ENCODE data around the gene CSNK2A3.
"Not testable (repeated sequence)": the region's sequence is repeated elsewhere in the genome, so short reads cannot be mapped to it uniquely, and the experiment has no call there.

Gene CSNK2A3

DNA sequence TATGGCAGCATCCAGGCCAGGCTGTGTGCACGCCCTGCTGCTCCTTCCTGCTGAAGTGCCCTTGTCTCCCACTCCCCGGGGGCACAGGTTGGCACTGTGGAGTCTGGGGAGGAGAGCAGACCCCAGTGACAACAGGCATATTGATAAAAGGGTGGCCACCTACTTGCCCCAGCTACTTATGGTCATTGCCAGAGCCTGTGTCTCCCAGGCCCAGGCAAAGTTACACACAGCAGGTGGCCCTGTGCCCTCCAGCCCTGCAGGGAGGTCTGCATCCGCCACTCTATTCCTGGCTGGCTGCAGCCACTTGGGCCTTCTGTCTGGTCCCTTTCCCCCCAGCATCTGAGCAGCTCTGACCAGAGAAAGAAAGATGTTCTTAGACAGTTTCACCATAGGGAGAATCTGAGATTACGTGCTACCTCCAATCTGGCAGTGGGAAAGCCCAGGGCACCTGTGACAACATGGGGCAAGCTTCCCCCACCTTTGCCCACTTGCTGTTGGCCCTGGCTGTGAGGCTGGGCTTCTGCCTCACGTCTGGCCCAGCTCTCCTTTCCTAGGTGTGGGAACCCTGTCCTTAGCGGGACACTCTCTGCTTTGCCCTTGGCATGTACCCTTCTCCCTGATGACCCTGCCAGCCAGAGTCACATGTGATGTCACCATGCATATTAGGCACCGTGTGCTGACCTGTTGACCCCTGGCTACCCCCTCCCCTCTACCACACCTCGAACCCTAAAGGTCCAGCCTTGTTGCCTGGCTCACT, 25.3 kb upstream of the CSNK2A3 start:
- DNase-seq: no peak

DNA sequence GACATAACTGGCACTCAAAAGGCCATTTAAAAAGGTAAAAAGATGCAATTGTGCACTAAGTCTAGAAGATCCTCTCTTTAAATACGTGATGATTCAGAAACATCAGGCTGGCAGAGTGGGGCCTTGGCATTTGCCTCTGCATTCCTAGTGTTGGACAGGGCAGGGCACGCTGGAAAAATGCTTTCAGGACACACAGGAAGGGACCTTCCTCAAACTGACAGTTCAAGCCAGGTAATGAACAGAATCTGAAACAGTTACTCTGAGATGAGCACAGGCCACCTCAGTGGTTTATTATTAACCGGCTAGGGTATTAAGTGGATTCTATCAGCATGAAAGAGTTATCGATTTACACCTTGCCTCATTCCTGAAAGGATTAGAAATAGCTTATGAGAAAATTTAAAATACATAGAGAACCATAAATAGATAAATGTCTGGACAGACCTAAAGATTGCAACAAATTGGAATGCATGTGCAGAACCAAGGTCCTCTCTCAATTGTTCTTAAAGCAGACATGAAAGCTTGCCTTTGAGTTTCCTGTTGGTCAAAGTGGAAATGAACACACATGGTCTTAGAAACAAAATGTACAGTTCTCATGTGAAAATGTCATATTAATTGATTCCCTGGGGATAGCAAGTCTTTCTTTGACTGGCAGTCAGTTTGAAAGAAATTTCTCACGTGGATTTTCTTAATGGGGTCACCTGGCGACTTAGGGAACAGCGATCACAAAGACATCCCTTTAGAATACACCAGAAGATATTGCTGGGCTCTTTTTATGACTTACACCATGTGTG, 21.5 kb upstream of the CSNK2A3 start:
- DNase-seq: no peak

DNA sequence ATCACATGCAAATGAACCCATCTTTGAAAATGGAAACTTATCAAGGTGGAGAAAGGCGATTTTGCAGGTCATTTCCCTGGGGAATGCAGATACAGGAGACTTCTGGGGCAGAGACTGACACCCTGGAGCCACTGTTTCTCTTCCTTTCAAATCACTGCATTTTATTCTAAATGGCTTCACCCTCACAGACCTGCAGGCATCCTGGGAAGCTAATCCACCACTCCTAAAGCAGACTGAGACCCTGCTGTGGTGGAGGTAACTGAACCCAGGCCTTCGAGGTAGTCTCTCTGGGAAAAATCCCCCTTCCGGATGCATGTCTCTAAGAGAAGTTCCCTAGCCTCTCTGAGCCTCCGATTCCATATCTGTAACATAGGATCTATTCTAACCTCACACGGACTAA, 20.9 kb upstream of the CSNK2A3 start:
- DNase-seq: no peak

DNA sequence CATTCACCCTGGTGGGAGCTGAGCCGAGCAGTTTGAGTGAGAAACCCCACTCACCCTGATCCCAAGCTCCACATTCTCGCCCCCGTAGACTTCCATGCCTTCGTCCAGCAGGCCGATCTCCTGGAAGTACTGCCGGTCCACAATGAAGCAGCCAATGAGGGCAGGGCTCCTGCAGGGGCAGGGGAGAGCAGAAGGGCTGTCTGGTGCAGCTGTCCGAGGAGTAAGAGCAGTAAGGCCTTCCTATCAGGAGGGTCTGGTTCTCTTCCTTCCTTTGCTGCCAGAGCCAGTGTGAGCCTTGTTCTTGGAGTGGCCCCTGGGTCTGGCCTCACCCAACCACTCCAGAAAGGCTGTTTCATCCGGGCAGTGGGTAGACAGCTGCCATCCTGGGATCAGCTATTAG, 19.4 kb upstream of the CSNK2A3 start:
- no peak for DNase-seq

DNA sequence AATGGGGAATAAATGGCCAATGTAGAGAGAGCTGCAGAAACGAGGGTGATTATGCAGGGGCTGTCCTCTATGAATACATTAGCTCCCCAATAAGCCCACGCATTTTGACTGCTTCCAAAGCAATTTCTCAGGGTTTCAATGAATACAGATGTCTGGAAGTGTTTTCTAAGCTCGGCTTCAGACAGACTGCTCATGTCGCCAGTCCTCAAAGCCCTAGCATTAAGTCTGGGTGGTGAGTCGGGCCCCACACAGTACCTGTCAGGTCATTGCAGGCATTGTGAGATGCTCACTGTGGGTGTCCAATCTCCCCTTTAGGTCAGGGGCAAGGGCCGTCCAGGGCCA, 17.9 kb upstream of the CSNK2A3 start:
- no peak for DNase-seq

DNA sequence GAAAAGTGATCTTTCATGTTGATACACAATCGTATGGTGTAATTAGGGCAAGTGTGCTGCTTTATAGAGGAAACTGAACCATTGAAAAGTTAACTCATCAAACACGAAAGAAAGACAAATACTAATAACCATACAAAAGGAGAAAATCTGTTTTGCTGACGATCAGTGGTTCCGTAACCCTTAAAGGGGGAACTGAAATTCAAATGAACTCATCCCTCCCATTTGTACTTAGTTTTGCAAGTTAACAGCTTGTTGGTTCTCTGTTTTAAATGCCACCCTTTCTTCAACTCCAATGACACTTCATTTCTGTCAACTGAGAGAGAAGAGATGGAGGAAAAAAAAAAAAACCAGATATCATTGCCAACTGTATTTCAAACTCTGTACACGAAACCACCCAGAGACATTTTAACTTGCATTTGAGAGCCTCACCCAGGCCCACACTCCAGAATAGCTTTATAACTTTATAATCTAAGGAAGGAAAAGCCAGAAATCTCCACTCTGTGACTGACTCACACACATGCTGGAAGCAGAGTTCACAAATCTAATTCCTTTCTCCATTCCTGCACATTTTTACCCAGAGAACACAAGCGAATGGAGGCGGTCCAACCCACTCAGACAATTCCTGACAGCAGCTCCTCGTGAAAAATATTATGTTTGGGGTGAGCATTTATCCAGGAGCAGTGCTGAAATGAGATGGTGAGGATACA, 17.4 kb upstream of the CSNK2A3 start:
- no peak for DNase-seq

DNA sequence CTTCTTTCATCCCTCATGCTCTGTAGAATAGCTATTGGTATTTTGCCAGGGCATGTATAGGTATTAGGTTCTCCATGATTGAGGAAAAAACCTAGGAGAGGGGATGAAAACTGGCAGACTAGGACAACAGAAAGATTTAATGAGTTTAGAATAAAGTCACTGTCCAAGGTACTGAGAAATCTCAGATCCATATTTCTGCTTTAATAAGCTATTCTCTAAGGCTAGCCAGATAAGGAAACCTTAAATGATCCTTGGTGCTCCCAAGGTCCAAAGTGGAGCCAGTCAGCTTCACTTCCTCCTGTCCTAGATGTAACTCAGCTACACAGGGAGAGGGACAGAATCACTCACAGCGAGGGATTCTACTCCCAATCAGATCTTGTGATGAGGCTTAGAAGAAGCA, 13.7 kb upstream of the CSNK2A3 start:
- no peak for DNase-seq

DNA sequence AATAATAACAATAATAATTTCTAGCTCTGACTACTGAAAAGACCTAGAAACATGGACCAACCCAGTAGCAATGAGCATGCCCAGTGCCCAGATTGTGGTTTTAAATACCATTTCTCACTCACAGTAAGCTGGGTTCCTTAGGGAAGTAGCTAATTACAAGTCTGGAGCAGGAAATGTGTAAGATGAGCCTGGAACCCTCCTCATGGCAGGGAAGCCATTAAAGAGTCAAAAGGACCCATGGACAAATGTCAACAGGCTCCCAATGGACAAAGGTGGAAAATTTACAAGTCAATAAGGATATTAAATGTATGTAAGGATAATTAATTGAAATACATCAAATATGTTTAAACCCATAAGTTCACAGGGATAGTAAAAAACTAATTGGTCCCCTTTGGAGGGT, 10.6 kb upstream of the CSNK2A3 start:
- no peak for DNase-seq

DNA sequence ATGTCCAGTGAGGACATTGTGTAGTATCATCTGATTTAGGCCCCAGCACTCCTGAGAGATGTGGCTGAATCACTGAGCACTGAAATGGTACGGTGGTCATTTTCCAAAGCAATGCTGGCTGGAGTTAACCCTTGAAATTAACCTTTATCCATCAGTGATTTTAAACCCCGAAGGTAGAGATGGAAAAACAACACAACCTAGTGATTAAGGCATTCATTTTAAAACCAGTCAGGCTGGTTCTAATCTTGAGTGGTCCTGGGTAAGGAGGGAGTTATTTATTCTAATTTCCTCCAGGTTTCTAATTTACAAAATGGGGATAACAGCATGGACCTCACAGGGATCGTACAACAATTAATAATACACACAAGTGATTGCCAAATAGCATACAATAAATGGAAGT, 6.6 kb upstream of the CSNK2A3 start:
- DNase-seq: no peak

DNA sequence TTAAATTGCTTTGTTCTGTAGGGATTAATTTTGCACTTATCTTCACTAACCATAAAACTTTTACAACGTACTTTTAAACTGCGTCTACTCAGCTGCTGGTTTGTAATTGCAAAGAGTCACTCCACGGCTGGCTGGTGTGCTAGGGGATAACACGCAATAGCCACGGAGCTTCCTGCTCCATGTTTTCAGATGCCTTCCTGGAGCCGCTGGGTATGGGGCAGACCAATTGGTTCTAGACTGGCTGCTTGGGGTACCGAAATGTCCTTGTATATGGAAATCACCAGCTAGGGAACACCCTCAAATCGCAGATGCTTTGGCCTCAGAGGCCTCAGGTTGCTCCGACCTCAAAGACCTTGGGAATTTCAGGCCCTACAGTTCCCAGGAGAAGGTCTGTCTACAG, 3.8 kb upstream of the CSNK2A3 start:
- DNase-seq: no peak

DNA sequence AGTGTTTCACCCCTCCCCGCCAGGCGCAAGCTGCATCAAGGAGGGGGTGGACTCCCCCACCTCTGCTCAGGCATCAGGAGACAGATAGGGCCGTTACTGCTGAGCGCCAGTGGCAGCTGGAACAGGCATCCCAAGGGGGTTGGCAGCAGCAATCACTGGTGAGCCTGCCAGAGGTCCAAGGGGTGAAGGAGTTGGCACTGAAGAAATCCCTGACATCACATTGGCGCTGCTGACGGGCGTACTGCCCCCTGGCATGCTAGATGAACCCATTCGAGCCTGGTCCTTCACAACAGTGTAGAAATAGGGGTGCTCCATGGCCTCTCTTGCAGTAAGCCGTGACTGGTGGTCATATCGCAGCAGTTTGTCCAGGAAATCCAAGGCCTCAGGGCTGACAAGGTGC, 1.2 kb downstream of the CSNK2A3 start:
- not testable (repeated sequence) for DNase-seq

DNA sequence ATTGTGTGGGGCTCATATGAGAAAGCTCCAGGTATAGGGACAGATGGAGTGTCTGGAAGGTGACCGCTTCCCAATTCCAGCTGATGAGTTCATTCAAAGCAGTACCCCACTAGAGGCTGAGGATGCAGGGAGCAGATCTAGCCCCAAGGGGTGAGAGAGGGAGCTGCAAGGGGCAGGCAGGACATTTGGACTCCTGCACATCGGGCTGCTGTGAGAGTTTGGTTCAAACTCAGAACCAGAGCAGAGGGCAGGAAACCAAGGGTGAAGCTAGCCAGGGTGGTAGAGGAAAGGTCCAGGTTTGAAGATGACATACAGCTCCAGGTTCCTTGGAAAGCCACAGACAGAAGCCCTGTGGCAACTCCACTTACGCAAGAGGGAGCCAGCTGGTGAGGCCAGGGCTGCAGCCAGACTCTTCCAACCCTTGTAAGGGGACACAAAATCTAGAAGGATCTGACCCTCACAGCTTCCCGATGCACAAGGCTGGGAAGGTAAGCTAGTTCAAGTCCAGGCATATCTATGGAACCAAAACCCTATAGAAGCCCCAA, 1.9 kb downstream of the CSNK2A3 start:
- no peak for DNase-seq

DNA sequence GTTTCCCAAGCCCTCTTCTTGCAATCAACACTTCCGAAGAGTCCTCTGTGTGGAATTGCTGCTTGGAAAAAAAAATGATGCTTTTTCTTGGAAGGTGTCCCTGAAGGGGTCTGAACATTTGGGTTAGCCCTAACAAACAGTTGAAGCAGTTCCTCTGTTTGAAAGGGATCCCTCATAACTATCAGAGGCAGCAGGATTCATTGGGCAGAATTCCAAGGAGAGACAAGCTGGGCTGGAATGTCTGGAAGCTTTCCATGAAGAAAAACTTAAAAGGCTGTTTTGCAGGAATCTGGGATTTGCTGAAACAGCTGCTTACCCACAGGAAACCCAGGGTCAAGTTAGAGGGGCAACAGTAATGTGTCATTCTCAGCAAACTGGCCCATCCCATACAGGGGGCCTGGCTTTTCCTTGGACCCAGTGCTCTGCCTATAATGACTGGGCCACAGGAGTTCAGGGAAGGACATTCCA, 3.1 kb downstream of the CSNK2A3 start:
- no peak for DNase-seq

DNA sequence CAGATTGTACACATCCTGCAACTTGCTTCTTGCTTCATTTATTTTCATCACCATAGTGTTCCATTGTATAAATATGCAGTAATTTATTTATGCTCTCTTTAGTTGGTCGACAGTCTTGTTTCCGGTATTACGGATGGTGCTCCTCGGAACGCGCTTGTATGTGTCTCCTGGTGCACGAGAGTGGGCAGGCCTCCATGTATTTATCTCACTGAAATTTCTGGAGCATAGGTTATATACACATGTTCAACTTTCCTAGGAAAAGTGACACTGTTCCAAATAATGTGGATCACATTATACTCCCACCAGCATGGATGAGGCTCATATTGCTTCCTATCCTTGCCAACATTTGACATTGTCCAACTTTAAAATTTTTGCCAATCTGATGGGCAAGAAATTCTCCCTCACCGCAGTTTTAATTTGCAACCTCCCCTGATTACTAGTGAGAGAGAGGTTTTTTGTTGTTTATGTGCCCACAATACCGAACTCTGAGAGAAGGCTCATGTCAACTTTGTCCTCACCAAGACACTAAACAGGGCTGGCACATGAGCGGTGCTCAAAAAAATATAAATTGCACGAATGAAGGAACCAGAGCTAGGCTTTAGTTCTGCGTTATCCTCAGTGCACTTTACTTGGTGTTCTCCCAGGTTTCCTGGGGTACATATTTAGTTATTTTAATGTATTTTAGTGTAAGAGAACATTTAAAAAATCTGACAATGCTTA, 3.8 kb downstream of the CSNK2A3 start:
- no peak for DNase-seq

DNA sequence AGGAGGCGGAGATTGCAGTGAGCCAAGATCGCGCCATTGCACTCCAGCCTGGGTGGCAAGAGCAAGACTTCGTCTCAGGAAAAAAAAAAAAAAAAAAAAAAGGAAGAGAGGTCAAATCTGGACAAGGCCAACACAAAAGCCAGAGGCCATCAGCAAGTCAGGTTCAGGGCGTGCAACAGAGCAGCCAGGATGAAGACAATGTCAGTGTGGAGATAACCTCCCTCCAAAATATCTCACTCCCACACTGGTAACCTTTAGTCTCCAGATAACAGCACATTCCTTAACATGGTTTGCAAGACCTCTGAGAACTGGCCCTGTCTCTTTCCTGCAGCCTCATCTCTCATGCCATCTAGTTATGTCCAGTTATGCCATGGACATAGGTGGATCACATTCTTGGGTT, 4.7 kb downstream of the CSNK2A3 start:
- no peak for DNase-seq

DNA sequence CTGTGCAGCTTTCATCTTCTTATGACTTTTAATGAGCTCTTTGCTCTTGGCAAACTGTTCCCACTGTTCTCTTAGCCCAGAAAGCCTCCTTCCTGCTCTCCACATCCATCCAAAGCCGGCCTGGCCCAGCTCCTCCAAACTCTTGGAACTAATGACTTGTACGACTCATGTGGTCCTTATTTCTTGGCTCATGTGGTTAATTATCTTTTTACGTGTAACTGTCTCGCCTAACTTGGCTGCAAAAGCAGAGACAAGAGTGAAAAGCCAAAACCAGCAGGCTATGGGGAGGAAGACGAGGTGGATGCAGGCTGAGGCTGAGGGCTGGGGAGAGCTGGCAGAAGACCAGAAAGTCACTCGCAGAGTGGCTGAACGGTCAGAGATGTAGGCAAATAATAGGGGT, 5.5 kb downstream of the CSNK2A3 start:
- no peak for DNase-seq

DNA sequence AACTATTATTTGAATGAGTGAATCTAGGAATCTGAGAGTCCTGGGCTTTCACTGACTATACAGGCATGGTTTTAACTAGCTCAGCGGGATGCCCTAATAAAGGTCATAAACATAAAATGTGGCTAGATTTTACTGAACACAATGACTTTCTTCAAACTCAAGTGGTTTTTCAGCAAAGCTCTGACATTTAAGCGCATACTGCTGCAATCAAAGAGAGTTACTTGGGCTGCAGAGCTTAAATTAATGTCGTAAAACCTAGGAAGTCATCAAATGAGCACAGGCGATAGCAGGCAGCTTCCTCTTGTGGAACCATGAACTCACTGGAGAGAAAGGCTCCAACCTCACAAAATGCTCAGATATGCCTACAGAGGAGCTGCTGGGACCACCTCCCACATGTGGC, 6.7 kb downstream of the CSNK2A3 start:
- no peak for DNase-seq

DNA sequence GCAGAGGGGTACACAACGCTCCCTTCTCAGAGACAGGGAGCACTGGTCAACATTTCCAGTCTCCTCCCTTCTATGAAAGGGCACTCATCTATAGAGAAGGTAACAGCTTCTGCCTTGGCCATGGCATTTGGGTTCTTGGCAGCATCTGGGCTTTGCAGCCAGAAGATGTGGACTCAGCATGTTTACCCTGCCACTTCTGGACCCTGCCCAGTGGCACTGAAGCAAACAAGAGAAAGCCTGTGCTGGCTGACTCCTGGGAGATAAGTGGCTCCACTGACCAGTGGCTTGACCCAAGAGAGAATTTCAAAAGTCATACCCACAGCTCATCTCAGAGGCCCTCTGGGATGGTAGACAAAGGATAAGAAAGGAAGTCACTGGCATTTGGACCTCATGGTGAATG, 8.0 kb downstream of the CSNK2A3 start:
- no peak for DNase-seq

DNA sequence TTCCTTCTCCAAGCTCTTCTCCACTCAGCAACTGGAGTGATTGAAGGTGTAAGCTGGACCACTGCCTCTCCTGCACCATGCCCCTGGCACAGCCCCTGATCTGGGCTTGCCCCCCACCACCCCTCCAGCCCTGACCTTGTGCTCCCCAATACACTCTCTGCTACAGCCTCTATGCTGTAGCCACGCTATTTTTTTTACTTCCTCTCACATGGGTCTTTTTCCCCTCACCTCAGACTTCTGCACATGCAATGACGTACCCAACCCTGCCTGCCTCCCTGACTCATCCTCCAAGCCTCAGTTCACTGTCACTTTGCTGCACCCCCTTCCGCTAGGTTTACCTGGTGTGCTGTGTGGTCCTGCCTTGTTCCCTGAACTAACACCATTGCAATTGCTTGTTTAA, 9.0 kb downstream of the CSNK2A3 start:
- no peak for DNase-seq

DNA sequence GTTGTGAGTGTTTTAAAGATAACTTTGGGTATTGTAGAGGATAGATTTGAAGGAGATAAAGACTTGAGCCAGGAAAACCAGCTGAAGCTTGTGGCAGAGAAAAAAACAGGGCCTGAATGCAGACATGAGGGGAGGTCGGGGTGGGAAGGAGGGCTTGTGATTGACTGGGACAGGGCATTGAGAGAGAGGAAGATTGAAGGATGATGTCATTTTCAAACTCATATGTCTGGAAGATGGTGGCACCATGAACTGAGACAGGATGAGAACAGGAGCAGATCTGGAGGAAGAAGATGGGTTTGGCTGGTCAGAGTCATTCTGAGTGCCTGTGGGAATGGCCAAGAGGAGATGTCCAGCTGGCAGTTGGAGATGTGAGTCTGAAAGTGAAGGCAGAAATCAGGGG, 14.7 kb downstream of the CSNK2A3 start:
- no peak for DNase-seq

DNA sequence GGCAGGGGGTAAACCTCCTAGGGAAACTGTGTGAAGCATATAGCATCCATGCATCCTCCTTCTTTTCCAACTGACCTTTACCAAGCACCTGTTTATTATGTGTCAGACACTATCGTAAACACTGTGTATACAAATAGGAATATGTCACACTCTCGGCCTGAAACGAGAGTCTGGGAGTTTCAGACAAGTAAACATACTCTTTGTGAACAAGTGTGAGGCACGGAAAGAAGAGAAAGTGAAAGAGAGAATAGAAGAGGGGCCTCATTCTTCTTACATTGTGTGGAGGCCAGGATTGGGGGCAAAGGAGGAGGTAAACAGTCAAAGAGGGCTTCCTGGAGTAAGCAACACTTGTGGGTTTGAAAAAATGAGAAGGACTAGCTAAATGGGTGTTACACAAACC, 16.4 kb downstream of the CSNK2A3 start:
- no peak for DNase-seq

DNA sequence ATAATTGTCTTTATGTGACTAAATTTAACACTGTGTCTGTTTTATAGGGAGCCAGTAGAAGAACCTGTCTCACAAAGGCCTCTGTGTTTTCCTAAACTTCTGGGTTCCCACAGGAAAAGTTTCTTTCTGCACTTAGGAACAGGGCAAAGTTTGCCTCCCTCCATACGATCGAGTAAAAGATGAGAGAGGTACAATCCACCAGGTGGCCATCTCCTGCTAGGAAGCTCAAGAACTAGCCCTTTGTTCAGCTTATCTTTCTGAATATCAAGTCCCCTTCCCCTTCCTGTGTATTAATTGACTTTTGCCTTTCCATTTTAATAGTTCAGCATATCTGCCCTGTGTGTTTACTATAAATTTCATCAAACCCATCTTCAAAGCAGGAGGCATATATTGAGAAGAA, 18.0 kb downstream of the CSNK2A3 start:
- DNase-seq: no peak

DNA sequence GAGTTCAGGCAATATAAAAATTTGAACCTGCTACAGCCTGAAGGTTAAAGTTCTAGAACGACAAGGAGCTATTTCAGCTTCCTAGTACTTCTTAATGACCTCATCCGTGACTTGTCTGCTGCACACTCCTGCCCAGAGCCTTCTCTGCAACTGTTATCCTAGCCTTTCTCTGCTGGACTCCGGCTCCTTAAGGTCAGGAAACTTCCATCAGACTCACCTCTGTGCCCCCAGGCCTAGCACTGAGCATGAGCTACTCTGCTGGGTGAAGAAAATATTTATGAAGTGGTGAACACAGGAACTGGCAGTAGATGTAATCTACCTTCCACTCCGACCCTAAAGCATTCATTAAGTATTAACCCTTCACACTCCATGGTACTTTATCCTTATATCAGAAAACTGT, 18.4 kb downstream of the CSNK2A3 start:
- no peak for DNase-seq

All from NCI-H510A (cell line).